Stimulated activated CD8-positive, alpha-beta memory T cell treated with anti-CD3 and anti-CD28 coated beads, Interleukin-15, amount 100 ng/mL, for 1 hour (primary cell): ENCODE results near the gene PHF1.

ENCODE experiments used
- DNase-seq: peaks from one replicate; pipeline ENCODE4 v3.0.0-alpha.2; 2020; ENCODE audit warnings: low read depth

The PHF1 gene

GRCh38 chr6:33433001-33433543 is 22.3 kb downstream of the PHF1 start:
- DNase-seq = no peak

DNA sequence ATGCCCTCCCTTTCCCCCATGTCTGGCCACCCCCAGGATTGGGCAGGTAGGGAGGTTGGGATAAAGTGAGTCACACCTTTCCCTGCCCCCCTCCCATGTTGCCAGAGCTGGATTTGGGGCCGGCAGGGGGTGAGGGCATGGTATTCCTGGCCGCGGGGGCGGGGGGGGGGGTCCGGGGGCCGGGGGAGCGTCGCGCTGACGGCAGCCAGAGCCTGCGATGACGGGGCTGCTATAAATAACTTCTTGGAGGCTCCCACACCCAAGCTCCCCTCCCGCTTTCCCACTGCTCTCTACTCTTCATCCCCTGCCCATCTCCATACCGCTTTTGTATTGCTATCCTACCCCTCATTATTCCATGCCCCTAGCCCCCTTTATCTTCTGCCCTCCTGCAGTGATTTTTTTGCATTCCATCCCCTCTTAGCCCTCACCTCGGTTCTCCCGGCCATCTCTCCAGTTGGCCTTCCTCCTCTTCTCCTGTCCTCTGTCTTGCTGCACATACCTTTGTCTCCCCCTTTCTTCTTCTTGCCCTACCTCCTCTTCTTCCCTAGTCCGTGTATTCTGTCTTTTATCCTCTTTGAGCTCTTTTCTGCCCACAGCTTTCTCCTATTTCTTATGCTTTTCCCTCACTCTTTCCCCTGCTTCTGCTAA is 22.9 kb downstream of the PHF1 start:
- DNase-seq = no peak

GRCh38 chr6:33434961-33435360 is 24.1 kb downstream of the PHF1 start:
- no peak for DNase-seq

DNA sequence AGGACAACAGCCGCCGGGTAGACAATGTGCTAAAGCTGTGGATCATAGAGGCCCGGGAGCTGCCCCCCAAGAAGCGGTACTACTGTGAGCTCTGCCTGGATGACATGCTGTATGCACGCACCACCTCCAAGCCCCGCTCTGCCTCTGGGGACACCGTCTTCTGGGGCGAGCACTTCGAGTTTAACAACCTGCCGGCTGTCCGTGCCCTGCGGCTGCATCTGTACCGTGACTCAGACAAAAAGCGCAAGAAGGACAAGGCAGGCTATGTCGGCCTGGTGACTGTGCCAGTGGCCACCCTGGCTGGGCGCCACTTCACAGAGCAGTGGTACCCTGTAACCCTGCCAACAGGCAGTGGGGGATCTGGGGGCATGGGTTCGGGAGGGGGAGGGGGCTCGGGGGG is 26.9 kb downstream of the PHF1 start:
- no peak for DNase-seq

- no peak for DNase-seq
These were observed 28.3 kb downstream of the PHF1 start for GRCh38 chr6:33438978-33439594.

GRCh38 chr6:33439956-33440648 is 29.3 kb downstream of the PHF1 start:
- no peak for DNase-seq

DNA sequence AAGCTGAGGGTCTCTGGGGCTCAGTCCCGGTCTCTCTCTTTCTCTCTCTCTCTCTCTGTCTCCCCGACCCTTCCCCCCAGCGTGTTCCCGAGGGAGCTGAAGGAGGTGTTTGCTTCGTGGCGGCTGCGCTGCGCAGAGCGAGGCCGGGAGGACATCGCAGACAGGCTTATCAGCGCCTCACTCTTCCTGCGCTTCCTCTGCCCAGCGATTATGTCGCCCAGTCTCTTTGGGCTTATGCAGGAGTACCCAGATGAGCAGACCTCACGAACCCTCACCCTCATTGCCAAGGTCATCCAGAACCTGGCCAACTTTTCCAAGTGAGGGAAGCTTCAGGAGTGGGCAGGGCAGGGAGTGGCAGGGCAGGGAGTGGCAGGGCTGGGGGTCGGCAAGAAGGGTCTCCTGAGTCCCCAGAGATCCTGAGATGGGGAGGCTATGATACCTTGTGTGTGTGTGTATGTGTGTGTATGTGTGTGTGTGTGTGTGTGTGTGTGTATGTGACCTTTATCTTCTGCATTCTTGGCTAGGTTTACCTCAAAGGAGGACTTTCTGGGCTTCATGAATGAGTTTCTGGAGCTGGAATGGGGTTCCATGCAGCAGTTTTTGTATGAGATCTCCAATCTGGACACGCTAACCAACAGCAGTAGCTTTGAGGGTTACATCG is 30.0 kb downstream of the PHF1 start:
- no peak for DNase-seq

DNA sequence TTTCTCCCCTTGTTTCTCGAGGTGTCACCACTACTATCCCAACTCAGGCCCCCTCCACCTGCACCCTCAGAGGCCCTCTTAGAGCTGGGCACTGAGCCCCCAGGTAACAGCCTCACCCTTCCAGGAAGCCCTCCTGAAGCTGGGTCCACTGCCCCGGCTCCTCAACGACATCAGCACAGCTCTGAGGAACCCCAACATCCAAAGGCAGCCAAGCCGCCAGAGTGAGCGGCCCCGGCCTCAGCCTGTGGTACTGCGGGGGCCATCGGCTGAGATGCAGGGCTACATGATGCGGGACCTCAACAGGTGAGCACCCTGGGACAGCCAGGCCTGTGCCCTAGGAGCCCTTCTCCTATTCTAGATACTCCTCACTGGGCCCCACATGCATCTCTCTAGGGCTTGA is 30.6 kb downstream of the PHF1 start:
- no peak for DNase-seq

- no peak for DNase-seq
These were observed 31.5 kb downstream of the PHF1 start for GRCh38 chr6:33442283-33442682.

DNA sequence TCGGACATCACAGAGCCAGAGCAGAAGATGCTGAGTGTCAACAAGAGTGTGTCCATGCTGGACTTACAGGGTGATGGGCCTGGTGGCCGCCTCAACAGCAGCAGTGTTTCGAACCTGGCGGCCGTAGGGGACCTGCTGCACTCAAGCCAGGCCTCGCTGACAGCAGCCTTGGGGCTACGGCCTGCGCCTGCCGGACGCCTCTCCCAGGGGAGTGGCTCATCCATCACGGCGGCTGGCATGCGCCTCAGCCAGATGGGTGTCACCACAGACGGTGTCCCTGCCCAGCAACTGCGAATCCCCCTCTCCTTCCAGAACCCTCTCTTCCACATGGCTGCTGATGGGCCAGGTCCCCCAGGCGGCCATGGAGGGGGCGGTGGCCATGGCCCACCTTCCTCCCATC is 32.2 kb downstream of the PHF1 start:
- DNase-seq = no peak

- DNase-seq = no peak
These were observed 33.0 kb downstream of the PHF1 start for GRCh38 chr6:33443619-33444504.

GRCh38 chr6:33445119-33445603 is 34.3 kb downstream of the PHF1 start:
- no peak for DNase-seq

GRCh38 chr6:33446356-33446755 is 35.5 kb downstream of the PHF1 start:
- no peak for DNase-seq

DNA sequence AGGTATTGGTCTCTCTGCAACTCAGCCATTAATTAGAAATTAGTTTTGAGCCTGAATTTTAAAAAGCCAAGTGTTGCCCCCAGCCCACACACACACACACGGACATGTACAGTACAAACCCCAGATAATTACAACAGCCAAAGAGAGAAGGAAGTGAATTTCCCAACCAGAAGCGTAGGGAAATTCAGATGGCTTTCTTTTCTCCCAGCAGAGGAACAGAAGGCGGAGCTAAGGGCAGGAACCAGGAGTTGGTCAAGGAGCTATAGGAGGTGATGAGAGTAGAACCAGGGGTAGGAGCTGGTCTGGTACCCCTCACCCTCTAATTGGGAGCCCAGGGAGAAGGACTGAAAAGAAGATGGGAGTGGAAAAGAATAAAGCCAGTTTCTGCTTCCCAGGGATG is 39.6 kb downstream of the PHF1 start:
- no peak for DNase-seq

DNA sequence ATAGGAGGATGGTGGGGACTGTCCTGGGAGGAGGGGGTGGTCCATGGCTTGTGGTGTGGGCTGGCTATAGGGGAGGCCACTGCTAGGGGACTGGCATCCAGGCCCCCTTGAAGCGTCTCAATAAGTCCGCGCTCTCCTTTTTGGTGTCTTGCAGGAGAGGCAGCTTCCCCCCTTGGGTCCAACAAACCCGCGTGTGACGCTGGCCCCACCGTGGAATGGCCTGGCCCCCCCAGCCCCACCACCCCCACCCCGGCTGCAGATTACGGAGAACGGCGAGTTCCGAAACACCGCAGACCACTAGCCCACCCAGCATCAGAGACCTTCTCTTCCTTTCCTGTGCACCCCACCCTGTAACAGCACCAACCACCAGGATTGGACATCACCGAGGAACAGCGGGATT is 40.8 kb downstream of the PHF1 start:
- DNase-seq = no peak

DNA sequence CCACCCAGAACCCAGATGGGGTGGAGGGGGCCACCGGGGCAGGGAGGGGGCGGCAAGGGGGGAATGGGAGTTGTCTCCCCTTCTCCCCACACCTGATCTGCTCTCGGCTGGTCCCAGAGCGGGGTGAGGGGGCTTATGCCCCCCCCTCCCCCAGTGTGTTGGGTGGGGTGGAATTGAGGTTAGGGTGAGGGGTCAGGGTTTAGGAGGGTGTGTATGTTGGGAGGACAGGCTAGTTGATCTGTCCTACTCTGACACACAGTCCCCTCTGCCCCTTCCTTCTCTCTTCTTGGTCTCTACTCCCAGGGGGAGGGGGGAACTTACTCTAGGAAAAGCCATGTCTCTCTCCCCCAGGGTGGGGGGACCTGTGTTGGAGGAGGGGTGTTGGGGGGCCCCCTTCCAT is 41.7 kb downstream of the PHF1 start:
- no peak for DNase-seq

DNA sequence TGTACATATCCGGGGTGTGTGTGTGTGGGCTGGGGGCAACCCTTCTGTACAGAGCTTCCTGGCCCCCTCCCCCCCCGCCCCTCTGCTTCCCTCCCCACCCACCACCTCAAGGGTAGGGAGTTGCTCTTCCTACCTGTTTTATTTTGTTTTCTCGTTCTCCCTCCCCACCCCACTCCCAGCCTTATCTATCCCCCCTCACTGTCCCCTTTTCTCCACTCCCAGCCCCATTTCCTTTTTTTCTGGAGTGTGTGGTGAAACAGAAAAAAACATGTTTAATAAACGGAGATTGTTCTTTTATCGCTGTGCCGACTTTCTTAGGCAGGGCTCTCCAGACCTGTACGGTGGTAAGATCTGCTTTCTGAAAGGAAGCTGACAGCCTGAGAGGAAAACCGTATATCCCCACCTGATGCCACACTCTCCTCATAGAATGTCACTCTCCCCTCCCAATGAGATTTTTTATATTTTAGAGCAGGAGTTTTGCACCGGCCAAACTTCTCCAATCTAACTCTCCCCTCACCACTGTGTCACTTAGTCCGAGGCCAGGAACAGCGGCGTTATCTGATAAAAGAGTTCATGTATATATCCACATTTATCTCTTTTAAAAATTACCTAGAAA is 42.7 kb downstream of the PHF1 start:
- DNase-seq = no peak

GRCh38 chr6:33454009-33454946 is 43.5 kb downstream of the PHF1 start, which contains the start of gene ZBTB9:
ZBTB9 (plus strand) TSS chr6:33454576; CDS start chr6:33455101, 525 bp downstream.
- peak; percentile 84 for DNase-seq

GRCh38 chr6:33455051-33455450 is 44.2 kb downstream of the PHF1 start:
- no peak for DNase-seq

- DNase-seq = no peak
These were observed 45.3 kb downstream of the PHF1 start for GRCh38 chr6:33456156-33456555.
